Osteoblast (primary cell): ENCODE results near the gene CGREF1. TPM values are rescaled to one million over a fixed set of nuclear protein-coding genes. Genes with fewer than 3 reads are reported as not detected.

Source experiments
- DNase-seq: peaks from one replicate; pipeline ENCODE4 v3.0.0; 2011; ENCODE audit warnings: low spot score, mixed read lengths; ENCODE audit not compliant: insufficient read length; ENCODE audit errors: missing footprints
- H2AFZ ChIP-seq: 2 replicates; pipeline ENCODE4 v1.6.0; 2011; ENCODE audit warnings: mild to moderate bottlenecking, low read length
- H3K27ac ChIP-seq: 2 replicates; pipeline ENCODE4 v1.5.1; 2011; ENCODE audit warnings: mild to moderate bottlenecking, low read depth, low read length, moderate library complexity
- H3K27me3 ChIP-seq: 2 replicates; pipeline ENCODE4 v1.6.0; 2012; ENCODE audit warnings: mild to moderate bottlenecking, control low read depth, inconsistent platforms, low read length, moderate library complexity; ENCODE audit not compliant: insufficient read depth
- H3K36me3 ChIP-seq: 2 replicates; pipeline ENCODE4 v1.5.1; 2011; ENCODE audit warnings: mild to moderate bottlenecking, low read length, control low read depth, moderate library complexity; ENCODE audit not compliant: insufficient read depth
- H3K4me1 ChIP-seq: 2 replicates; pipeline ENCODE4 v1.5.1; 2011; ENCODE audit warnings: mild to moderate bottlenecking, low read length, control low read depth, moderate library complexity; ENCODE audit not compliant: insufficient read depth
- H3K4me2 ChIP-seq: 2 replicates; pipeline ENCODE4 v1.6.0; 2011; ENCODE audit warnings: mild to moderate bottlenecking, low read length; ENCODE audit not compliant: insufficient read depth
- H3K4me3 ChIP-seq: fragments of 200-600 bp; sonication (generic); 3 replicates; pipeline ENCODE4 v1.5.1; 2012; ENCODE audit warnings: mild to moderate bottlenecking, low read length, inconsistent platforms; ENCODE audit not compliant: insufficient read depth
- H3K79me2 ChIP-seq: 2 replicates; pipeline ENCODE4 v1.6.0; 2012; ENCODE audit warnings: mild to moderate bottlenecking, low read length, control low read depth, inconsistent platforms; ENCODE audit not compliant: insufficient read depth
- H3K9me3 ChIP-seq: 2 replicates; pipeline ENCODE4 v1.5.1; 2011; ENCODE audit warnings: low read depth, low read length, control low read depth
- H4K20me1 ChIP-seq: 2 replicates; pipeline ENCODE4 v1.6.0; 2012; ENCODE audit warnings: mild to moderate bottlenecking, low read length, control low read depth; ENCODE audit not compliant: insufficient read depth
- CTCF ChIP-seq: IDR thresholded peaks from 2 replicates; pipeline ENCODE4 v1.5.1; 2011; ENCODE audit warnings: mild to moderate bottlenecking, low read depth, low read length, moderate library complexity; ENCODE audit errors: extremely low read depth
- total RNA-seq: library from RNA; depleted of rRNA; stranded (reverse); fragments of >200 nt; gene quantifications from 2 replicates; pipeline ENCODE4 v1.2.3, GENCODE V29; 2012

Gene CGREF1
- total RNA-seq, 1 donor: 14.5 TPM

- no peak for DNase-seq
- Histone ChIP-seq H3K27ac (no peak overlapping the region), H3K4me2 (no peak overlapping the region), H3K27me3 (no peaks in the 10 kb centered on the region), H4K20me1 (peaks cover 3% of the 10 kb centered on the region), H3K79me2 (peaks cover 2% of the 10 kb centered on the region), H3K4me1 (peaks cover 12% of the 10 kb centered on the region), H3K36me3 (peaks cover 39% of the 10 kb centered on the region), H2AFZ (no peak overlapping the region), H3K9me3 (no peaks in the 10 kb centered on the region), H3K4me3 (no peak overlapping the region)
- no peak for TF ChIP-seq CTCF
These were observed 65.6 kb downstream of the CGREF1 start for GRCh38 chr2:27053321-27053720.

GRCh38 chr2:27051902-27052645 is 66.9 kb downstream of the CGREF1 start:
- peak overlapping the region; percentile 89 for H3K4me3 ChIP-seq
- peaks cover 34% of the 10 kb centered on the region for H3K36me3 ChIP-seq
- H3K27ac ChIP-seq: peak overlapping the region; percentile 17
- peak; percentile 83 for DNase-seq
- peaks cover 3% of the 10 kb centered on the region for H4K20me1 ChIP-seq
- peak overlapping the region; percentile 97 for H3K4me2 ChIP-seq
- H3K9me3 ChIP-seq: no peaks in the 10 kb centered on the region
- H3K4me1 ChIP-seq: peaks cover 12% of the 10 kb centered on the region
- H3K27me3 ChIP-seq: no peaks in the 10 kb centered on the region
- H2AFZ ChIP-seq: peak overlapping the region; percentile 87
- peaks cover 2% of the 10 kb centered on the region for H3K79me2 ChIP-seq
- no peak for TF ChIP-seq CTCF

GRCh38 chr2:27050996-27051901 is 67.7 kb downstream of the CGREF1 start, which contains the start of gene AGBL5:
TSS of gene AGBL5 (plus strand) at chr2:27051668. CDS start at chr2:27052959, 1,291 bp downstream.
- no peak for TF ChIP-seq CTCF
- Histone ChIP-seq H3K4me1 (peaks cover 12% of the 10 kb centered on the region), H3K27ac (peak within 1 kb of the TSS; percentile 86), H3K4me3 (peak within 1 kb of the TSS; percentile 89), H4K20me1 (peaks cover 3% of the 10 kb centered on the region), H3K27me3 (no peaks in the 10 kb centered on the region), H3K9me3 (no peaks in the 10 kb centered on the region), H3K36me3 (peaks cover 26% of the 10 kb centered on the region), H3K4me2 (peak within 1 kb of the TSS; percentile 97), H2AFZ (peak within 1 kb of the TSS; percentile 87), H3K79me2 (peaks cover 2% of the 10 kb centered on the region)
- peak; percentile 100 for DNase-seq

Other genes with a start within 250 kb of the CGREF1 start
- gene MAPRE3, start 148.5 kb downstream of the CGREF1 start, total RNA-seq: 6.5 TPM in 2 replicates
- 50.3 and 50.7 TPM in 2 replicates for gene TMEM214, start 86.2 kb downstream of the CGREF1 start, total RNA-seq
- 24.6 and 26.8 TPM in 2 replicates for gene AGBL5, start 67.5 kb downstream of the CGREF1 start, total RNA-seq
- 202 and 235 TPM in 2 replicates for gene OST4, start 47.5 kb downstream of the CGREF1 start, total RNA-seq
- gene EMILIN1, start 40.5 kb downstream of the CGREF1 start, total RNA-seq: 137 and 138 TPM in 2 replicates
- gene KHK, start 32.4 kb downstream of the CGREF1 start, total RNA-seq: 0.29 and 0.36 TPM in 2 replicates
- gene ABHD1, start 4.7 kb upstream of the CGREF1 start, total RNA-seq: under 0.01 TPM in 2 replicates
- 42.4 and 45.2 TPM in 2 replicates for gene PREB, start 15.5 kb upstream of the CGREF1 start, total RNA-seq
- not detected in 2 replicates for gene PRR30, start 20.3 kb upstream of the CGREF1 start, total RNA-seq
- gene TCF23, start 29.9 kb upstream of the CGREF1 start, total RNA-seq: not detected in 2 replicates
- 187 and 198 TPM in 2 replicates for gene ATRAID, start 92.9 kb upstream of the CGREF1 start, total RNA-seq
- 14.1 TPM in 2 replicates for gene SLC5A6, start 93.1 kb upstream of the CGREF1 start, total RNA-seq
- 28.6 and 30.8 TPM in 2 replicates for gene CAD, start 98.2 kb upstream of the CGREF1 start, total RNA-seq
- under 0.01 and 0.88 TPM in 2 replicates for gene SLC30A3, start 143.9 kb upstream of the CGREF1 start, total RNA-seq
- not detected in 2 replicates for gene DNAJC5G, start 156.3 kb upstream of the CGREF1 start, total RNA-seq
- not detected in 2 replicates for gene TRIM54, start 163.3 kb upstream of the CGREF1 start, total RNA-seq
- 0.36 and 1.2 TPM in 2 replicates for gene UCN, start 189.3 kb upstream of the CGREF1 start, total RNA-seq
- gene MPV17, start 204.0 kb upstream of the CGREF1 start, total RNA-seq: 98.8 and 112 TPM in 2 replicates
- 32.7 and 34.4 TPM in 2 replicates for gene GTF3C2, start 237.6 kb upstream of the CGREF1 start, total RNA-seq